HG03460 (cell line): ENCODE measurements around the gene APOD.
"Not testable (repeated sequence)": the region's sequence is repeated elsewhere in the genome, so short reads cannot be mapped to it uniquely, and the experiment has no call there.

Experiments used
- ATAC-seq: cut with Tn5 transposase; IDR thresholded peaks from one replicate; pipeline ENCODE4 v1.9.1; 2021; ENCODE audit not compliant: unreplicated experiment

Gene APOD

DNA sequence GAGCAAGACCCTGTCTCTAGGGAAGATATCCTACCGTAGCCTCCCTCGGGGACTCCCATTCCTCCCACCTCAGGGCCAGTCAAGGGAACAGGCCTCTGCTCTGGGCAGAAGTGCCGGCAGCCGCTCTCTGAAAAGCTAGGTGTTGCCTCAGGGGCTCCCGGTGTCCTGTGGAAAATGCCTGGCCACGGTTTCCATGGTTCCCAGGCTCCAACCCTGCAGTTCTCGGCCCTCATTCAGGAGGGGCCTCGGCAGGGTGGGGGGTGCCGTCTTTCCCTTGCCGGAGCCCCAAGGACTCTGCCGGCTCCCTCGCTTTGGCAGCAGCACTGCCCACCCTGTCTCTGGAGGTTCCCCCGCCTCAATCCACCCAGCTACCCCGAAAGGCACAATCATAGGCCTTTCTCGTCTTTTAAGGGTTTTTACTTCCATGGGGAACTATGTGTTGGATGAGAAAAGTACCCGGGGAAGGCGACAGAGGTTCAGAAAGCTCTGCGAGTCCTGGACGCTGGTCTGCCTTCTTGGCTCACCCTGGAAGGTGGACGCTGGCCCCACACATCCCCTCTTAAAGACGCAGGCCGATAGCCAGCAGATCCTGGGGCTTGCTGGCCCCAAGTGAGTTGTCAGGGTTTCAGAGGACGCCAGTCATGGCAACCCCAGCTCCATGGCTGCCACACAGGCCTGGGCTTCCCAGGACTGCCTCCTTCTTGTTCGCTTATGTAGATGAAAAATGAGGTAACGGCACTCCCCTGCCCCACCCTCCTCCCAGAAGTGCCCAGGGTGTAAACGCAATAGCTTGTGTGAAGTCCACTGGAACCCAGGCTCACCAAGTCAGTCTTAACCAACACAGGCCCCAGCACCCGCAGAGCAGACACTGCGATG, 34.3 kb upstream of the APOD start:
- not testable (repeated sequence) for ATAC-seq

DNA sequence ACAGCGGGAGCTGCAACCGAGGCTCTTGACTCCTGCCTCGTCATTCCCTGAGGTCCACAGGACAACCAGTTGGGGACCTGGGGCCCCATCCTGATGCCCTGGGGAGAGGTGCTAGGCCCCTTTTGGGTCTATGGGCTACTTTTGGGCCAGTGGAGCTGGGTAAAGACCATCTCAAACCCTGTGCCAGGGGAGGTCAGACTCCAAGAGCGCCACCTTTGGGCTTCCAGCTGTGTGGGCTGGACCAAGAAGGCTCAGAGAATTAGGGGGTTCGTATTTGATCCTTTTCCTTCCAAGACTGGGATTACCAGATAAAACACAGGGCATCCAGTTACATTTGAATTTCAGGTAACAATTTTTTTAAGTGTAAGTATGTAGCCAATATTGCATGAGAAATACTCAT, 33.4 kb upstream of the APOD start:
- ATAC-seq, result not testable (repeated sequence)

DNA sequence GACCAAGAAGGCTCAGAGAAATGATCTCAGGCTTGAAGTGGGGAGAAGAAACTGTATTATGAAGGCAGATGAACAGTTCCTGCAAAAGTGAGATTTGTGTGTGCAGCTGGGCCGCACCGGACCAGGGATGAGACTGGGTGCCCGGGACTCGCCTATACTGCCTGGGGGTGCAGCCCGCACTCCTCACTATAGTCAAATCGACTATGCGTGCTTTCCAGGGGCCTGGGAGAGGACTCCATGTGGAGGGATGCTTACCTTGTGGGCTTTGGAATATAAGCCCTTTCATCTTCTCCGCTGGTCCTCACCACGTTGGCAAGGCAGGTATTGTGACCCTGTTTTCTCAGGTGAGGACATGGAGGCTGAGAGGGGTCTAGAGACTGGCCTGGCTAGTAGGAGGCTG, 32.9 kb upstream of the APOD start:
- ATAC-seq, result no peak

DNA sequence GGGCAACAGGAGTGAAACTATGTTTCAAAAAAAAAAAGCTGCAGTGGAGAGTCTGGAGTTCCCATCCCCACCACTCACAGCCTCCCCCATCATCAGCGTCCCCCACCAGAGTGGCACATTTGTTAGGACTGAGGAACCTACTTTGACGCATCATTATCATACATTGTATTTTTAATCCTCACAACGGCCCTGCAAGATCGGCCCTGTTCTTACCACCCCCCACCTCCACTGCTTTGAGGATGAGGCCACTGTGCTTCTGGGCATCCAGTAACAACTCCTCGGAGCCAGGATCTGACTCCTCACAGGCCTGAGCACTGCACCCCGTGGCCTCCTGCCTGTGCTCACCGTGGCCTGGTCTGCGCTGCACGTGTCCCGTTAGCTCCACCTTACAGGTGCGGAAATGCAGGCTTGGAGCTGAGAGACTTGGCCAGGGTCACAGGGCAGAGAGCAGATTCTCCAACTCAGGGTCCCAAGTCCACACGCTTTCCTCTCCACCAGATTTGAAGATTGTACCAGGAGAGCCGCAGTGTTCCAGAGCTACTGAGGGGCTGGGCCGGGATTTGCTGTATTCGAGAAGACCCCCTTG, 32.3 kb upstream of the APOD start:
- ATAC-seq, result not testable (repeated sequence)

DNA sequence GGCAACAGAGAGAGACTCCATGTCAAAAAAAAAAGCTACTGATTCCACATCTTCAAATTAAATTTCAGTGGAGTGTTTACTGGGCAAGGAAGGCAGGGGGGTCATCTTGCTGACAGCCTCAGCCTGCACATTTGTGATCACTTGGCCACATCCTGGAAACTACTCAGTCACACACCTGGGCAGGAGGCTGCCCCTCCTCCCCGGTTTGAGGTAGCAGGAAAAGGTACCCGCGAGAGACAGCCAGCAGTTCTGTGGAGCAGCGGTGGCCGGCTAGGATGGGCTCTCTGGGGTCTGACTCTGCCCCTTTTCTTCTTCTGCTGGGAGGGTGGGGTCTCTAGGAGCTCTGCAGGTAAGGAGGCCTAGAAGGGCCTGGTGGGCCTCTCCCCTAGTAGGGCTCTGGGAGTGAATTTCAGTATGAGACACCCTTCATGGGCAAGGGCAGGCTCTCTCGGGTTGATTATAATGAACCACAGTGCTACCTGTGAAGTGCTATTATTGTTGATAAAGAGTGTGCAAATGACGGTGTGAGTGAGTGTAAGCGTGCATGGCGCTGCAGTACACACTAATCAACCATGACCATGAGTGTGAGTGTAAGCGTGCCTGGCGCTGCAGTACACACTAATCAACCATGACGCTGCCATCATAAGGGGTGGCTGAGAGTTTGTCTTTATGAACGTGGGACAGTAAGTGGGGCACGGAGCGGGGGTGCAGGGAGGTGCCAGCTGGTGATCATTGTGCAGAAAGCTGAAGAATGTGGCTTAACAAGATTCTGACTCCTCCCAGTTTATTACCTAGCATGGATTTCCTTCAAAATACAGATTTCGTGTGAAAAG, 31.1 kb upstream of the APOD start:
- not testable (repeated sequence) for ATAC-seq

DNA sequence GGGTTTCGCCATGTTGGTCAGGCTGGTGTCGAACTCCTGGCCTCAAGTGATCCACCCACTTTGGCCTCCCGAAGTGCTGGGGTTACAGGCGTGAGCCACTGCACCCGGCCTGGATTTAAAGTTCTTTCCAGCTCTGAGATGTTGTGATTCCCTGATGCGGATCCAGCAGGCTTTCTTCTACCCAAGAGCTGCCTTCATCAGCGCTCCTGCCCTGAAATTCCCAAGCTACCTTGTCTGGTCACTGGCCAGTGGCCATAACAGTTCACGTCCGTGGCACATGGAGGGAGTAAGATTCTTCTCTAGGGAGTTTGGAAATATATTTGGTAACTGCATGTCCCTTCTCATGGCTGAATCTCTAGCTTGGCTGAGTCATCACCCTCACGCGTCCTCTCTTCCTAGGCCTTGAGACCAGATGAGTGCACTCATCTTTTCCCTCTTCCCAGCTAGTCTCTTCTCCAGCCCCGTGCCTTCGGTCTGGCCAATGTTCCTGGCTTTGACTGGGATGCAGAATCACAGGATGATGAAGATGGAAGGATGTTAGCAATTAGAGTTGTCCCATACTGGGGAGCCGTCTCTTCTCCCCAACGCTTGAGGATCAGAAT, 29.8 kb upstream of the APOD start:
- ATAC-seq, result no peak

DNA sequence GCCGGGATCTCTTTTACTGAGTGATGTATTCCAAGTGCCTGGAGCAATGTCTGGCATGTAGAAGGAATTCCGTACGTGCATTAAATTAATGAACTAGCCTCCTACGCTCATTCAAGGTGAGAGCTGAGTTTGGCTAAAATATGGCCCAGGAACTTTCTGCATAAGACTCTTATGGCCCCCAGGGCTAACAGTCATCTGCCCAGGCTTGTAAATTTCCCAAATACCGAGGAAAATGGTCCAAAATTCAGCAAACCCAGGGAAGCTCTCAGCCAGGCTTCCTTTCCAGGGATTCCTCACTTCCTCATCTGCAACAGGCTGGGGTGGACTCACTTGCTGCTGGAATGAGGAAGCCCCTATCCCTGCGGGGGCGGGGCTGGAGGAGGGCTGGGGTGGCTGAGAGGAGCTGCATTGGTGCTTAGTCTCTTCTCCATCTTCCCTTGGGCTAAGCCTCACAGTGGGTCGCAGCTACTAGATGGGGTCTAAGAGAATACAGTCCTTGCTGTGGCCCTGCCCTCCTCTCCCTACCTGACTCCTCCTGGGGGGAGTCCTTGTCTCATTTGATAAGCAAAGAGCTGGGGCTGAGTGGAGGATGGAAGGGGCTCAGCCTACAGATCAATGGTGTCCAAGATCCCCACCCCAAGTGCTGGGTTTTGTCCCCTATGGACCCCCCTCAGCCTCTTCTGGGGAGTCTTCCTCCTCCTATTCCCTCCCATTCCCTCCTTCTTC, 28.5 kb upstream of the APOD start:
- ATAC-seq, result no peak

DNA sequence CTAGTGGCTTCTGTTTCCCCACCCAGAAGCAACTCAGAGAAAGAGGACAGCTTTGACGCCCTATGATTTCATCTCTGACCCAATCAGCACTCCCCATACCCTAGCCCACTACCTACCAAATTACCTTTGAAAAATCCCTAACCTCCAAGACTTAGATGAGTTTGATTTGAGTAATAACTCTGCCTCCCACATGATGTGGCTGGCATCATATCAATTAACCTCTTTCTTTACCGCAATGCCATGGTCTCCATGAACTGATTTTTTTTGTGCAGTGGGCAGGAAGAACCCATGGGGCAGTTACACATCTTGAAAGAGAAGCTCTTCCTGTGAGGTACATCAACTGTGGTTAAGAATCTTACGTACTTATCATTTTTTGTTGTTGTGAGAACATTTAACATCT, 25.5 kb upstream of the APOD start:
- no peak for ATAC-seq

DNA sequence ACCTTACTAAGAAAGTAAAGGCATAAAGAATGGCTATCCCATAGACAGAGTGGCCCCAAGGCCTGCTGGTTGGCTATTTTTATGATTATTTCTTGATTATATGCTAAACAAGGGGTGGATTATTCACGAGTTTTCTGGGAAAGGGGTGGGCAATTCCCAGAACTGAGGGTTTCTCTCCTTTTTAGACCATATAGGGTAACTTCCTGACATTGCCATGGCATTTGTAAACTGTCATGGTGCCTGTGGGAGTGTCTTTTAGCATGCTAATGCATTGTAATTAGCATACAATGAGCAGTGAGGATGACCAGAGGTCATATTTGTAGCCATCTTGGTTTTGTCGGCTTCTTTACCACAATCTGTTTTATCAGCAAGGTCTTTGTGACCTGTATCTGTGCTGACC, 18.0 kb upstream of the APOD start:
- ATAC-seq, result not testable (repeated sequence)

DNA sequence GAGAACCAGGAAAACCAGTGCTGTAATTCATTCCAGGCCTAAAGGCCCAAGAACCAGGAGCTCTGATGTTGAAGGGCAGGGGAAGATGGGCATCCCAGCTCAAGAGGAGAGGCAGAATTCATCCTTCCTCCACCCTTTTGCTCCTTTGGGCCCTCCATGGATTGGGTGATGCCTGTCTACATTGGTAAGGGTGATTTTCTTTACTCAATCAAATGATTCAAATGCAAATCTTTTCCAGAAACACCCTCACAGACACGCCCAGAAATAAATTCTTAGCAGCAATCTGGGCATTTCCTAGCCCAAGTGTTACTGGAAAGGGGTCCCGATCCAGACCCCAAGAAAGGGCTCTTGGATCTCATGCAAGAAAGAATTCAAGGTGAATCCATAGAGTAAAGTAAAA, 17.6 kb upstream of the APOD start:
- ATAC-seq, result no peak

DNA sequence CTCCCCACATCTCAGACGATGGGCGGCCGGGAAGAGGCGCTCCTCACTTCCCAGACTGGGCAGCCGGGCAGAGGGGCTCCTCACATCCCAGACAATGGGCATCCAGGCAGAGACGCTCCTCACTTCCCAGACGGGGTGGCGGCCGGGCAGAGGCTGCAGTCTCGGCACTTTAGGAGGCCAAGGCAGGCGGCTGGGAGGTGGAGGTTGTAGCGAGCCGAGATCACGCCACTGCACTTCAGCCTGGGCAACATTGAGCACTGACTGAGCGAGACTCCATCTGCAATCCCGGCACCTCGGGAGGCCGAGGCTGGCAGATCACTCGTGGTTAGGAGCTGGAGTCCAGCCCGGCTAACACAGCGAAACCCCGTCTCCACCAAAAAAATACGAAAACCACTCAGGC, 16.2 kb upstream of the APOD start:
- ATAC-seq, result not testable (repeated sequence)

DNA sequence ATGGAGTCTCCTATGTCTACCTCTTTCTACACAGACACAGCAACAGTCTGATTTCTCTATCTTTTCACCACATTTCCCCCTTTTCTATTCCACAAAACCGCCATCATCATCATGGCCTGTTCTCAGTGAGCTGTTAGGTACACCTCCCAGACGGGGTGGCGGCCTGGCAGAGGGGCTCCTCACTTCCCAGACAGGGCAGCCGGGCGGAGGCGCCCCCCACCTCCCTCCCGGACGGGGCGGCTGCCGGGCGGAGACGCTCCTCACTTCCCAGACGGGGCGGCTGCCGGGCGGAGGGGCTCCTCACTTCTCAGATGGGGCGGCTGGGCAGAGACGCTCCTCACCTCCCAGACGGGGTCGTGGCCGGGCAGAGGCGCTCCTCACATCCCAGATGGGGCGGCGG, 15.8 kb upstream of the APOD start:
- ATAC-seq, result not testable (repeated sequence)

DNA sequence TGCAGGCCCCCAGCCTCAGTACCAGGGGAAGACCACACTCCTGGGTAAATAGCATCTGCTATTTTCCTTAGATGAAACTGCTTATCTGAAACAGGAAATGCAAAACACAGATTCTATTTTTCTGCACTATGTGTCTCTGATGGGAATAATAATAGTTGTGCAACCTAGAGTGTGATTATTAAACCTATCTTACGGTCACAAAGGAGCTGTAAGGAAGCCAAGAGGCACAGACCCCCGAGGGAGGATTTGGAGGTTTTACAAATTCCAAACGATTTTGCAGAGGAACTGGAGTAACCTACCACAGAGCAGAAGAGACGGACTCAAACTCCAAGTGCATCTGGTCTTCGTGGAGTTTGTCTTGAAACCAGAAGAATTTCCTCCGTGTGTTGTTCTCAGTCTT, 14.1 kb upstream of the APOD start:
- ATAC-seq, result no peak

DNA sequence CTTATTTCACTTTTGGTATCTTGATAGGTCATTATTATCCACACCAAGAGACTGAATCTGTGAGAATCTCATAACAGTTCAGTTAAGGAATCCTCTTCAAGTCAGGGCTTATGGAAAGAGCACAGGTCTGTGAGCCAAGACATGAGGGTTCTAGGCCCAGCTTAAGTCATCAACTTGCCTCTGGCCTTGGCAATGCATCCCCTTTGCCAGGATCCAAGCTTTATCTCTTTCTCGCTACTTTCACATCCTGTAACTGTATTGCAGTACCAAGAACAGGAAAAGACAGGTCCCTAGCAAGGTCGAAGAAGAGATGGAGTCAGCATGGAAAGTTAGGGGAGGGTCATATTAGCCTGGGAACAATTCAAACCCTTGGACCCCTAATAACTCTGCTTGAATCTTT, 13.5 kb upstream of the APOD start:
- ATAC-seq, result no peak

DNA sequence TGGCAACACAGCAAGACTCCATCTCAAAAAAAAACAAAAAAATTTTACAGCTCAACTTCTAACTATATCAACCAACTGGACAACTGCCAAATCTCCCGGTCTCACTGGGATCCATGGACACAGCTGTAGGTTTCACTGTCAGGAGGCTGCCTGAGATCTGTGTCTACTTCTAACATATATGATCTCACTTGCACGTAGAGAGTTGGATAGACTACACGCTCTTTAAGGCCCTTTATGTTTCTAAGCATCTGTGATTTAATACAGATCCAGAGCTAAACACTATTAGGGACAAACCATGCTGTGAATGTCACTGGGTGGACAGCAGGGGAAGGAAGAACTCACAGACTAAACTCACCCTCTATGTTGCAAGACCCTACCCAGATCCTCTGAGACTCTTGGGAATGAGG, 13.0 kb upstream of the APOD start:
- no peak for ATAC-seq

DNA sequence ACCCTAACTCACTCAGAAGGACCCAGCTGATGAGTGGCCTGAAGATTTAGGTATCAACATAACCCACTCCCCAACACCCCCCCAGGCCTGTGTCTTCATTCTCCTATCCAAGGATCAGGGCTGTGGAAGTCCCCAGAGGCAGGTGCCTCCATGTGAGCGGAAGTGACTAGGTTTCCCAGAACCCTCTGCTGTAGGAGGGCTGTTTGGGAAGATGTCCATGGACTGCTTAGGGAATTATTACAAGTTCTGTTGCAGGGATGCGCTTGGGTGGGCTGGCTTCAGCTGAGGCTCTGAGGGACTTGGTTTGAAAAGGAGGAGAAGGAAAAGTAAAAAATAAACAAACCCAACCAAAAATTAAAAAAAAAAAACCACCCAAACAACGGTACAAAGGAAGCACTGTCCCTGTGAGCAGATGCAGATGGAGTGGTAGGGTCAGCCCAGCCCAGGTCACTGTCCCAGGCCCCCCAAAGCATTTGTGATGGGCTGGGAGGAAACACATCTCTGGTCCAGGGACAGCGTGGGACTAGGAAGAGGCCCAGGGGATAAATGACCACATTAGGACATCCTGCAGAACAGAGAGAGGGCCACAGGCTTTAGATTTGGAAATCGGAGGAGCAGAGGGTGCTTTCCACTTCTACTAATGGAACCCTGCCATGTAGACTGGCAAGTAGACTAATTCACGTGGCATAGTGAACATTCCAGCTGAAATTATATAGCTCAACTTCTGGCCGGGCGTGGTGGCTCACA, 12.2 kb upstream of the APOD start:
- no peak for ATAC-seq

DNA sequence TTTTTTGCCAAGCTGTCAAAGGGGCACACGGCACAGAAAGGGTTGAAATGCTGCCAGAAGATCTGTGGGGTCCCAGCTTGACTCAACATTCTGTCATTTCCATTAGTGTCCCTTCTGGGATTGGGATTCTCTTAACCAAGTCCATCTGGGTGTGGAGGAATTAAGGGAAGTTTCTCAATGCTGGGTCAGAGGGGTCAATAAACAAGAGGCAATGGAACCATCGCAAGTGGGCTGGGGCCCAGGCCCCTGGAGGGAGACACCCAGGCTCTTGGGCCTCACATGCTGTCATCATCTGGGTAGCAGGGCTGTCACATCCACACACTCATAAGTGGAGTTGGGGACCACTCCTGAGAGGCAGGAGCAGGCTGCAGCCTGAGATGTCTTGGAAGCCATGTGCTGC, 8.1 kb upstream of the APOD start:
- no peak for ATAC-seq

DNA sequence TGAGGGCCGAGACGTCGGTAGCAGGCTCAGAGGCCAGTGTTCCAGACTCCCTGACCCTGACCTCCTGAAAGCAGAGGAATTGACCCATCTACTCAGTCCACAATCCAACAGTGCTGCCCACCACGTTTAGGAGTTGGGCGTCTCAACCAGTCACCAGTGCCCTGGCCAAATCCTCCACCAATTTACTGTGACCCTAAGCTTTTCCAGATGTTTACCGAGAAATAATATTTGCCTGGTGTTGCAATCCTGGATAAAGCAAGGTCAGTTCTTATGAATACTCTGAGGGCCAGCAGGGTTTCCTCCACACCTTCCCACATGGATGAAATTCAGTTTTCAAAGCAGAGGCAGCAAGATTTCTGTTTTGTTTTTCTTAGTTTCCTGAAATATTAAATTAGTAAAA, 7.5 kb upstream of the APOD start:
- ATAC-seq, result no peak

DNA sequence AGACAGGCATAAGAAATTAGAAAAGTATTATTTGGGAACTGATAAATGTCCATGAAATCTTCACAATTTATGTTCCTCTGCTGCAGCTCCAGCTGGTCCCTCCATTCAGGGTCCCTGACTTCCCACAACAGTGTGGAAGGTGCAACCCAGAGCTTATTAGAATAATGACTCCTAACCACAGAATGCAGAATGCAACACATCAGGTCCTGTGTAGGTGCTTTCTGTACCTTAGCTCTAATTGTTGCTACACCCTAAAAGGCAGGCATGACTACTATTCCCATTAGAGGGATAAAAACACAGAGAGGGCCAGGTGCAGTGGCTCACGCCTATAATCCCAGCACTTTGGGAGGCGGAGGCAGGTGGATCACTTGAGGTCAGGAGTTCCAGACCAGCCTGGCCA, 6.6 kb upstream of the APOD start:
- ATAC-seq, result not testable (repeated sequence)

DNA sequence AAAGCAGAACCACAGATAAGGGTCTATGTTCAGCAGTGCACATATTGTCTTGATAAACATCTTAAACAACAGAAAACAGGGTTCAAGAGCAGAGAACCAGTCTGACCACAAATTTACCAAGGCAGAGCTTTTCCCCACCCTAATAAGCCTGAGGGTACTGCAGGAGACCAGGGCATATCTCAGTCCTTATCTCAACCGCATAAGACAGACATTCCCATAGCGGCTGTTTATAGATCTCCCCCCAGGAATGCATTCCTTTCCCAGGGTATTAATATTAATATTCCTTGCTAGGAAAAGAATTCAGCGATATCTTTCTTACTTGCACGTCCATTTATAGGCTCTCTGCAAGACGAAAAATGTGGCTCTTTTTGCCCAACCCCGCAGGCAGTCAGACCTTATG, 6.1 kb upstream of the APOD start:
- ATAC-seq, result not testable (repeated sequence)
